HG03521 (cell line): ENCODE data around the gene ARHGAP42.

Source experiments
- ATAC-seq: cut with Tn5 transposase; IDR thresholded peaks from one replicate; pipeline ENCODE4 v1.9.1; 2021; ENCODE audit warnings: mild to moderate bottlenecking, moderate library complexity; ENCODE audit not compliant: unreplicated experiment

Gene ARHGAP42

GRCh38 chr11:100830978-100831732 is 144.1 kb downstream of the ARHGAP42 start:
- ATAC-seq = no peak

DNA sequence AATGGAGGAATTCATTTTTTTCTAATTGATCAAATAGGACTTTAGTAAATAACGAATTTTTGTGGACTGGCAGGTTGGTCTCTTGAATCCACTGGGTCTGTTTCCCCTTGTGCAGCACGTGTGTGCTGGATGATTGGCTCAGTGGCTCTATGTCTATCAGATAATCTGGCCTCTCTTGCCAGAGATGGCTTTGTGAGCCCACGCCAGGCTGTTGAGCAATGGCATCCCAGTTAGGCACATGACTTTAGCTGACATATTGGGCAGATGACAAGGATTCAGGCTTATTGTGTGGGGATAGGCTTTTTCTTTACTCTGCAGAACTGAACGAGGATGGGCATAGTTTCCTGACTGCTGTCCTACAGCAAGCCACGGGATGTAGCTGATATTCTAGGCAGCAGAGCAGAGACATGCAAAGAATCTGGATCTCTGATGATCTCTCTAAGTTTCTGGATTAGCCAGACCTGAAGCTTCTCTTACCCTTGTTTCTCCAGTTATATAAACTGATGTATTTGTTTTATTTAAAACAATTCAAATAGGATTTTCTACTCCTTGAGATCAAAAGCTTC is 144.9 kb downstream of the ARHGAP42 start:
- ATAC-seq = no peak

- ATAC-seq = no peak
These were observed 145.7 kb downstream of the ARHGAP42 start for GRCh38 chr11:100832829-100833228.

DNA sequence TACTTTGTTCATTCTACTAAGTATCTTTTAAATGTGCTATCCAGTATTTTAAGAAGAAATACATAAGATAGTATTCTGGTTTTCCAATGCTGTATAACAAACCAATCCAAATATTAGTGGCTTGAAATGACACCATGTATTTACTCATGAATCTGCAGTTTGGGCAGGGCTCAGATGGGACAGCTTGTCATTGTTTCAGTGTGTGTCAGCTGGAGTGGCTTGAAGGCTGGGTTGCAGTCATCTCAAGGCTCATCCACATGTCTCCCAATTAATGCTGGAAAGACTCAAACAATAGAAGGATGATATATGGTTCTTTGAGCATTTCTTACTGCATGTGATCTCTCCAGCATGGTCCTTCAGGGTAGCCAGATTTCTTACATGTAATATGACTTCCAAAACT is 146.2 kb downstream of the ARHGAP42 start:
- ATAC-seq = no peak

- no peak for ATAC-seq
These were observed 148.8 kb downstream of the ARHGAP42 start for GRCh38 chr11:100835854-100836253.

DNA sequence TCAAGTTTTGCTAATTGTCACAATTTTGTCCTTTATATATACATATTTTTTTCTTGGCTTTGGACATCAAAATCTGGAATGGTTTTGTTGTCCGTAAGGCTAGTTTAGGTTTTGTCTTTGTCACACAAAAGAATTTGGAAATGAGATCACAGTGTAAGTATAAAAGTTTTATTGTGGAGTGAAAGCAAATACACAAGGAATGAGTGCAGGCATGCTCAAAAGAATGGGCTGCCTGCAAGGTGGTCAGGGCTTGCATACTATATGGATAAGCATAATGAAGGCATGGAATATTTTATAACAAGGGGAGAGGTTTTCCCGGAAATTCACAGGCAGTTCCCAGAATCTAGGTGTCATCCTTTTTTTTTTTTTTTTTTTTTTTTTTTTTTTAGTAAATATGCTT is 150.2 kb downstream of the ARHGAP42 start:
- ATAC-seq = no peak

DNA sequence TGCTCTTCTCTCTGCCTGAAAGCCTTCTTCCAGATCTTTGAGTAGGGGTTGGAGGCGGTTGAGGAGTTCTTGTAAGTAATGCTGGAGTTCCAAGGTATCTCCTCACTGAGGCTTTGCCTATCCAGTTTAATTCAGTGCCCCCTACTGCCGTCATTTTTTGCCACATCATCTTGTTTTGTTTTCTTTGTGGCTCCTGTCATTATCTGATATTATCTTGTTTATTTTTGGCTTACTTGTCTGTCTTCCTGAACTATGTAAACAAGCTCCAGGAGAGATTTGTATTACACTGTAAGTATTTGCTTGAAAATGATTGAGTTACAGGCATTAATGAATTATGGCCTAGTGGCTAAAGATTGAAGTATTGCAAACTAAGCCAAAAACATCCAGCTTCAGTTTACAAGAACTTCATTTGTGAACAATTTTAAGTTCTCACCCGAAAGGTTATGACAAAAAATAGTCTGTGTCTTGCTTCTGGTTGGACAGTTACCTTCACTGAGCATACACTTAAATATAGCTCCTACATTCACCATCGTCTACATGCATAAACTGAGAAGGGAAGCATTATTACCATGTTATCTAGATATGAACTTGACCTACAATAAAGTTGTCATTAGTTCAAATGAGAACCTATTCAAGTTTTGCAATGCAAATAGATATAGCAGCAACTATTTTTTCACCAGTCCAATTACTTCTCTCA is 154.8 kb downstream of the ARHGAP42 start:
- ATAC-seq = no peak

DNA sequence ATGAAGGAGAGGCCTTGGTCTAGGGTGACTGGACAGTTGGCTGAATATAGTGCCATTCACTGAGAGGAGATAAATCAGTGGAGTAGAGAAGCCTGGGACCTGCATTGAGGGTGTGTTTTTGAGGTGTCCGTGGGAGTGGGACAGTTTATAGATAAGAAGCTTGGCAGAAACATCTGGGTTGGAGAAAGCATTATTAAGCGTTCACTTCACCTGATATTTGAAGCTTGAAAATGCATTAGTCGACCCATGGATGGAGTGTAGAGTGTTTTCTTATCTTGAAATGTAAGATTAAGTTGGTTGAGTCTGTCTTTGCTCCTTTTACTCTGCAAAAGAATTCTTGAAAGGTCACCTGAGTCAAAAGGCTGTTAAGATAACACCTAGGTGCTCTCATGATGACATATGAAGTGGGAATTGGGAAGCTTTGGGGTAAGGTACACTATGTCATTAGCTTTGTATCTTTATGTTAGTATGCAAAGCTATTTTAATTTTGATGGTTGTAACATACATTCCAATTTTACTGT is 160.7 kb downstream of the ARHGAP42 start:
- ATAC-seq = no peak

- no peak for ATAC-seq
These were observed 162.2 kb downstream of the ARHGAP42 start for GRCh38 chr11:100849009-100849900.

GRCh38 chr11:100849901-100850235 is 162.8 kb downstream of the ARHGAP42 start:
- ATAC-seq = no peak

DNA sequence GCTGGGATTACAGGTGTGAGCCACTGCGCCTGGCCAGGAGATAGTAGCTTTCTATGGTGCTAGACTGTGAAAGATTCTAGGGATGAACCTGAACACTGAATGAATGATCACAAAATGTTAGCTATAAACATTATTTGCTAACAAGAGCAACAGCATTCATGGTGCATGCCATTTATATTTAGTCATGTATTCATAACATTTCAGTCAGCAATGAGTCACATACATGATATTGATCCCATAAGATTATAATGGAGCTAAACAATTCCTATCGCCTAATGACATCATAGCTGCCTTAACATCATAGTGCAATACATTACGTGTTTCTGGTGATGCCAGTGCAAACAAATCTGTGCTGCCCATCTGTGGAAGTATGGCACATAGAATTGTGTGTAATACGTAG is 164.1 kb downstream of the ARHGAP42 start:
- no peak for ATAC-seq

GRCh38 chr11:100851584-100852152 is 164.6 kb downstream of the ARHGAP42 start:
- no peak for ATAC-seq

DNA sequence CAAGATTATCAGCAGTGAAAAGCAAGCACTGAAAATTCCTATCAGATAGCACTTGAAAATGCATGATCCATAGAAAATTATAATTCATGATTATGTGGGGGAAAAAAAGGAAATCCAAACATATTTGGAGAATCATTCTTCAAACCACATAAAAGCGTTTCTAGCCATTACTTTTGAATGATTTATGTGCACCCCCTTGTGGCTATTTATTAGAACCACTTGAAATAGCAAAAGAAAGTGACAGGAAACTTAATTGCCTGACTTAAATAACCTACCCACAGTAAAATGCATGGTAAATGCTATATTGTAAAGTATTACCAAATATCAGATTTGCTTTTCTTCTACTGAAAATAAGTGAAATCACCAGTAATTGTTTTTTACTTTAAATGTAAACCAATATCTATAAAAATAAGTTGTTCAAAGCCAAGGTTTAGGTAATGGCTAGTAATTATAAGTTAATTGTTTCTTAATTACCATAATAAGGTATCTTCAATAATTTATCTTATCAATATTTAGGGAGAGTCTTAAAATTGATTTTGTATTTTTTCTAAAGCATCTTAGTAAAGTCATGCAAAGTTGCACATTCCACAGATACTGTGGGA is 168.5 kb downstream of the ARHGAP42 start:
- ATAC-seq = no peak

GRCh38 chr11:100857236-100858005 is 170.3 kb downstream of the ARHGAP42 start:
- no peak for ATAC-seq

- ATAC-seq = no peak
These were observed 173.4 kb downstream of the ARHGAP42 start for GRCh38 chr11:100860318-100861155.

- no peak for ATAC-seq
These were observed 174.1 kb downstream of the ARHGAP42 start for GRCh38 chr11:100861212-100861611.

GRCh38 chr11:100863080-100863581 is 176.0 kb downstream of the ARHGAP42 start:
- ATAC-seq = peak; percentile 76

GRCh38 chr11:100865443-100866065 is 178.5 kb downstream of the ARHGAP42 start:
- ATAC-seq = no peak
